ENCODE results near the gene BARD1.

DNA sequence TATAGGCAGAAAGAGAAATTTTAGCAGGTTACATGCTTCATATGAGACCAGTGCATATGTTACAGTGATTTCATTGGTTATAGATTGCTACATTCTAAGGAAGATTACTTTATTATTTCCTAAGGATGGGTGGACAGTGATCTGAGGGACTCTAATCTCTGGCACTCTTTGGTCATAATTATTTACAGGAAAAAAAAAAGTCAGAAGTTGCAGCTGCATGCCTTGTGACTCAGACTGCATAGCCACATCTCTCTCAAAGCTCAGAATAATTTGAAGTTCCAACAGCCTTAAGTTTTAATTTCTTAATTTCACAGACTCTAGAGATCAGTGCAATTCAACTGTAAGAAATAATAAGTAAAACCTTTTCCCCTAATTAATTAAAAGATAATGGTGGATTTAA is 27.1 kb upstream of the BARD1 start:
- TF ChIP-seq, protein P1, sequence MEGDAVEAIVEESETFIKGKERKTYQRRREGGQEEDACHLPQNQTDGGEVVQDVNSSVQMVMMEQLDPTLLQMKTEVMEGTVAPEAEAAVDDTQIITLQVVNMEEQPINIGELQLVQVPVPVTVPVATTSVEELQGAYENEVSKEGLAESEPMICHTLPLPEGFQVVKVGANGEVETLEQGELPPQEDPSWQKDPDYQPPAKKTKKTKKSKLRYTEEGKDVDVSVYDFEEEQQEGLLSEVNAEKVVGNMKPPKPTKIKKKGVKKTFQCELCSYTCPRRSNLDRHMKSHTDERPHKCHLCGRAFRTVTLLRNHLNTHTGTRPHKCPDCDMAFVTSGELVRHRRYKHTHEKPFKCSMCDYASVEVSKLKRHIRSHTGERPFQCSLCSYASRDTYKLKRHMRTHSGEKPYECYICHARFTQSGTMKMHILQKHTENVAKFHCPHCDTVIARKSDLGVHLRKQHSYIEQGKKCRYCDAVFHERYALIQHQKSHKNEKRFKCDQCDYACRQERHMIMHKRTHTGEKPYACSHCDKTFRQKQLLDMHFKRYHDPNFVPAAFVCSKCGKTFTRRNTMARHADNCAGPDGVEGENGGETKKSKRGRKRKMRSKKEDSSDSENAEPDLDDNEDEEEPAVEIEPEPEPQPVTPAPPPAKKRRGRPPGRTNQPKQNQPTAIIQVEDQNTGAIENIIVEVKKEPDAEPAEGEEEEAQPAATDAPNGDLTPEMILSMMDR (conservative IDR thresholded peaks at IDR 0.05; ENCODE audit: low read depth, low read length): no peak
- no peak for TF ChIP-seq EZH2 (IDR thresholded peaks at IDR 0.05; ENCODE audit: borderline replicate concordance, low read depth, low read length, poor library complexity, severe bottlenecking)
